ENCODE results near the gene B3GNT7. TPM values are rescaled to one million over a fixed set of nuclear protein-coding genes. Genes with fewer than 3 reads are reported as not detected.
"Not testable (repeated sequence)": the region's sequence is repeated elsewhere in the genome, so short reads cannot be mapped to it uniquely, and the experiment has no call there.

B3GNT7 gene
- total and polyA plus RNA-seq, 2 of the 8 experiments (the other 6 are each of a cell fraction or from before 2014, with no cell fraction given) = 26.4 to 73.1 TPM

DNA sequence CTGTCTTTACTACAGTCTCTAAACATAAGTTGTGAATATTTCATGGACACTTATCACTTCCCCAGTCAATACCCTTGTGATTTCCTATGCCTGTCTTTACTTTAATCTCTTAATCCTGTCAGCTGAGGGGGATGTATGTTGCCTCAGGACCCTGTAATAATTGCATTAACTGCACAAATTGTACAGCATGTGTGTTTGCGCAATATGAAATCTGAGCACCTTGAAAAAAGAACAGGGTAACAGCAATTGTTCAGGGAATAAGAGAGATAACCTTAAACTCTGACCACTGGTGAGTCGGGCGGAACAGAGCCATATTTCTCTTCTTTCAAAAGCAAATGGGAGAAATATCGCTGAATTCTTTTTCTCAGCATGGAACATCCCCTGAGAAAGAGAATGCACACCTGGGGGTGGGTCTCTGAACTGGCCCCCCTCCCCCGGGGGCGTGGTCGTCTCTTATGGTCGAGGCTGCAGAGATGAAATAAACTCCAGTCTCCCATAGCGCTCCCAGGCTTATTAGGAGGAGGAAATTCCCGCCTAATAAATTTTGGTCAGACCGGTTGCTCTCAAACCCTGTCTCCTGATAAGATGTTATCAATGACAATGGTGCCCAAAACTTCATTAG lies 19.4 kb upstream of the B3GNT7 start:
- FAIRE-seq; H3K27ac ChIP-seq (ENCODE audit: low read depth, low read length); H3K4ac ChIP-seq (replicated peaks; ENCODE audit: insufficient read length, low read depth, low read length); H3K36me3 ChIP-seq (ENCODE audit: control insufficient read depth in 2 of 4, insufficient read depth in 4 of 4, low read length in 3 of 4); H4K8ac ChIP-seq (ENCODE audit: extremely low read depth, insufficient read depth, low read length); H3K18ac ChIP-seq (ENCODE audit: extremely low read depth, low read length); H4K91ac ChIP-seq (replicated peaks; ENCODE audit: insufficient read length, low read length); H4K5ac ChIP-seq (ENCODE audit: insufficient read length, low read depth, low read length); H3K79me2 ChIP-seq (ENCODE audit: control insufficient read depth in 1 of 2, insufficient read depth in 2 of 2, low read length in 2 of 2); H2AFZ ChIP-seq (ENCODE audit: low read length); H2BK15ac ChIP-seq (ENCODE audit: low read length); H3K23ac ChIP-seq (ENCODE audit: insufficient read length); H3K23me2 ChIP-seq (ENCODE audit: low read depth, low read length); H3K9ac ChIP-seq (replicated peaks in 1 of 4; ENCODE audit: extremely low read depth in 1 of 4, low read depth in 3 of 4, low read length in 3 of 4); DNase-seq (ENCODE audit: low read depth in 1 of 2, low spot score in 2 of 2); H4K20me1 ChIP-seq (replicated peaks in 1 of 2; ENCODE audit: control insufficient read depth in 1 of 2, insufficient read depth in 2 of 2, low read length in 2 of 2); H2BK120ac ChIP-seq (replicated peaks; ENCODE audit: low read depth, low read length); H3K14ac ChIP-seq (ENCODE audit: insufficient read length); H3K79me1 ChIP-seq (ENCODE audit: low read depth, low read length); H2AK5ac ChIP-seq (ENCODE audit: low read depth, low read length); H3K56ac ChIP-seq (replicated peaks; ENCODE audit: insufficient read length, low read depth, low read length); H3K9me3 ChIP-seq (ENCODE audit: insufficient read depth in 2 of 2, low read depth in 1 of 2, low read length in 1 of 2); H3K27me3 ChIP-seq (replicated peaks in 1 of 4; ENCODE audit: control insufficient read depth in 3 of 4, extremely low read depth in 1 of 4, insufficient read depth in 3 of 4, low read length in 3 of 4): not testable (repeated sequence)
- peak overlapping the region; percentile 11 to 15; a peak in 1 of 4 replicates for H3K4me2 ChIP-seq (ENCODE audit: insufficient read depth in 1 of 2, low read depth in 2 of 2, low read length in 2 of 2)
- CTCF ChIA-PET (ENCODE audit: partially characterized antibody) = interaction anchor here (0.9 to 26.8 kb wide), 3 partner anchors 14 to 24 kb away, joined by 3 to 617 read pairs (median 3); partner anchors contain the start of gene B3GNT7
- peak overlapping the region in 1 of 4 experiments; percentile 15; a peak in 1 of 8 replicates for H3K4me3 ChIP-seq (ENCODE audit: extremely low read depth in 1 of 4, insufficient read depth in 2 of 4, low read depth in 3 of 4, low read length in 4 of 4)
- peaks cover 4 to 28% (median 20%) of the 10 kb centered on the region in 4 experiments for H3K4me1 ChIP-seq (replicated peaks in 1 of 4; ENCODE audit: control insufficient read depth in 3 of 4, insufficient read depth in 4 of 4, low read length in 3 of 4)
- TF ChIP-seq CEBPB (IDR thresholded peaks at IDR 0.05; ENCODE audit: low read depth, low read length) = peak; percentile 23; the same call in 1 of the 2 replicates
- H2BK5ac ChIP-seq (ENCODE audit: low read depth, low read length) = peak overlapping the region; percentile 80; the same call in 1 of the 2 replicates
- WGBS, 2 experiments (ENCODE audit: extremely low coverage in 1 of 2, insufficient coverage in 1 of 2, insufficient read length in 1 of 2, insufficient replicate concordance in 2 of 2, low coverage in 1 of 2, low lambda C conversion rate in 2 of 2, missing lambda C conversion rate in 1 of 2) = 13% methylated on average over 11 of the region's 11 CpGs; no CpG with 5 or more reads in 1 of the 2 experiments
- H2BK12ac ChIP-seq (ENCODE audit: low read depth, low read length) = 0 out of 2 replicates have a peak overlapping the region, but pooled peaks have one; percentile 62
- H2BK20ac ChIP-seq (ENCODE audit: low read length) = 0 out of 2 replicates have a peak overlapping the region, but pooled peaks have one; percentile 61
- POLR2A ChIA-PET (ENCODE audit: partially characterized antibody) = interaction anchor here (2.6 kb wide), 1 partner anchor 18 kb away, joined by 15 read pairs; no protein-coding TSS in a partner anchor
